Measurements from ENCODE around the gene TNFSF13. TPM values are rescaled to one million over a fixed set of nuclear protein-coding genes. Genes with fewer than 3 reads are reported as not detected.
A peak's percentile ranks its signal among the peaks of the same experiment; 100 is the strongest.

Gene TNFSF13
- total and polyA plus RNA-seq, 2 of the 8 experiments (the other 6 are each of a cell fraction or from before 2014, with no cell fraction given): 2.1 to 2.6 TPM

- Histone ChIP-seq H3K4me2 (ENCODE audit: insufficient read depth in 1 of 2, low read depth in 2 of 2, low read length in 2 of 2) (peak overlapping the region; percentile 34 to 61), H3K23me2 (ENCODE audit: low read depth, low read length) (peaks cover 6% of the 10 kb centered on the region; the same call in 1 of the 2 replicates), H3K27ac (ENCODE audit: low read depth, low read length) (0 out of 2 replicates have a peak overlapping the region, but pooled peaks have one; percentile 21), H4K20me1 (replicated peaks in 1 of 2; ENCODE audit: control insufficient read depth in 1 of 2, insufficient read depth in 2 of 2, low read length in 2 of 2) (peaks cover 0 to 3% of the 10 kb centered on the region in 2 experiments), H3K23ac (ENCODE audit: insufficient read length) (no peak overlapping the region), H4K91ac (replicated peaks; ENCODE audit: insufficient read length, low read length) (peak overlapping the region; percentile 92), H3K79me2 (ENCODE audit: control insufficient read depth in 1 of 2, insufficient read depth in 2 of 2, low read length in 2 of 2) (peaks cover 4 to 10% of the 10 kb centered on the region in 2 experiments; a peak in 3 of 4 replicates), H3K18ac (ENCODE audit: extremely low read depth, low read length) (peak overlapping the region; percentile 87), H4K8ac (ENCODE audit: extremely low read depth, insufficient read depth, low read length) (peak overlapping the region; percentile 7), H4K5ac (ENCODE audit: insufficient read length, low read depth, low read length) (peak overlapping the region; percentile 55), H3K14ac (ENCODE audit: insufficient read length) (no peak overlapping the region), H3K4me3 (ENCODE audit: extremely low read depth in 1 of 4, insufficient read depth in 2 of 4, low read depth in 3 of 4, low read length in 4 of 4) (peak overlapping the region in 2 of 4 experiments; percentile 11 to 34; a peak in 4 of 8 replicates), H3K4me1 (replicated peaks in 1 of 4; ENCODE audit: control insufficient read depth in 3 of 4, insufficient read depth in 4 of 4, low read length in 3 of 4) (peaks cover 11 to 43% (median 26%) of the 10 kb centered on the region in 4 experiments), H3K9ac (replicated peaks in 1 of 4; ENCODE audit: extremely low read depth in 1 of 4, low read depth in 3 of 4, low read length in 3 of 4) (0 out of 7 replicates have a peak overlapping the region, but pooled peaks of 1 of the 4 experiments have one; percentile 2), H2BK120ac (replicated peaks; ENCODE audit: low read depth, low read length) (no peak overlapping the region), H3K79me1 (ENCODE audit: low read depth, low read length) (peaks cover 7% of the 10 kb centered on the region), H2BK5ac (ENCODE audit: low read depth, low read length) (peak overlapping the region; percentile 56; the same call in 1 of the 2 replicates), H3K27me3 (replicated peaks in 1 of 4; ENCODE audit: control insufficient read depth in 3 of 4, extremely low read depth in 1 of 4, insufficient read depth in 3 of 4, low read length in 3 of 4) (no peaks in the 10 kb centered on the region), H2BK12ac (ENCODE audit: low read depth, low read length) (peak overlapping the region; percentile 68; the same call in 1 of the 2 replicates), H2BK15ac (ENCODE audit: low read length) (peak overlapping the region; percentile 96), H2BK20ac (ENCODE audit: low read length) (0 out of 2 replicates have a peak overlapping the region, but pooled peaks have one; percentile 32), H3K4ac (replicated peaks; ENCODE audit: insufficient read length, low read depth, low read length) (peak overlapping the region; percentile 96), H3K9me3 (ENCODE audit: insufficient read depth in 2 of 2, low read depth in 1 of 2, low read length in 1 of 2) (no peaks in the 10 kb centered on the region), H3K36me3 (ENCODE audit: control insufficient read depth in 2 of 4, insufficient read depth in 4 of 4, low read length in 3 of 4) (no peaks in the 10 kb centered on the region; a peak in 1 of 8 replicates), H2AFZ (ENCODE audit: low read length) (no peak overlapping the region), H2AK5ac (ENCODE audit: low read depth, low read length) (no peak overlapping the region), H3K56ac (replicated peaks; ENCODE audit: insufficient read length, low read depth, low read length) (no peak overlapping the region)
- POLR2A ChIA-PET (ENCODE audit: partially characterized antibody): interaction anchor here (0.7 to 37.5 kb wide), 19 partner anchors 8 to 295 kb away, joined by 3 to 1144 read pairs (median 4); partner anchors contain the start of genes CD68, MPDU1, POLR2A and SOX15
- DNase-seq (ENCODE audit: low read depth in 1 of 2, low spot score in 2 of 2) (peak in 1 of 2 experiments; percentile 81), FAIRE-seq (no peak)
- CTCF ChIA-PET (ENCODE audit: partially characterized antibody): interaction anchor here (0.6 to 12.7 kb wide), 14 partner anchors 9 to 339 kb away, joined by 3 to 251 read pairs (median 4); partner anchors contain the start of genes SLC2A4, SOX15, TP53 and WRAP53
- 18% methylated on average over 20 of the region's 21 CpGs; no CpG with 5 or more reads in 1 of the 2 experiments for WGBS, 2 experiments (ENCODE audit: extremely low coverage in 1 of 2, insufficient coverage in 1 of 2, insufficient read length in 1 of 2, insufficient replicate concordance in 2 of 2, low coverage in 1 of 2, low lambda C conversion rate in 2 of 2, missing lambda C conversion rate in 1 of 2)
- TF ChIP-seq, protein P1, sequence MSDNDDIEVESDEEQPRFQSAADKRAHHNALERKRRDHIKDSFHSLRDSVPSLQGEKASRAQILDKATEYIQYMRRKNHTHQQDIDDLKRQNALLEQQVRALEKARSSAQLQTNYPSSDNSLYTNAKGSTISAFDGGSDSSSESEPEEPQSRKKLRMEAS (IDR thresholded peaks at IDR 0.05): peak; percentile 57
- TF ChIP-seq, protein P2, sequence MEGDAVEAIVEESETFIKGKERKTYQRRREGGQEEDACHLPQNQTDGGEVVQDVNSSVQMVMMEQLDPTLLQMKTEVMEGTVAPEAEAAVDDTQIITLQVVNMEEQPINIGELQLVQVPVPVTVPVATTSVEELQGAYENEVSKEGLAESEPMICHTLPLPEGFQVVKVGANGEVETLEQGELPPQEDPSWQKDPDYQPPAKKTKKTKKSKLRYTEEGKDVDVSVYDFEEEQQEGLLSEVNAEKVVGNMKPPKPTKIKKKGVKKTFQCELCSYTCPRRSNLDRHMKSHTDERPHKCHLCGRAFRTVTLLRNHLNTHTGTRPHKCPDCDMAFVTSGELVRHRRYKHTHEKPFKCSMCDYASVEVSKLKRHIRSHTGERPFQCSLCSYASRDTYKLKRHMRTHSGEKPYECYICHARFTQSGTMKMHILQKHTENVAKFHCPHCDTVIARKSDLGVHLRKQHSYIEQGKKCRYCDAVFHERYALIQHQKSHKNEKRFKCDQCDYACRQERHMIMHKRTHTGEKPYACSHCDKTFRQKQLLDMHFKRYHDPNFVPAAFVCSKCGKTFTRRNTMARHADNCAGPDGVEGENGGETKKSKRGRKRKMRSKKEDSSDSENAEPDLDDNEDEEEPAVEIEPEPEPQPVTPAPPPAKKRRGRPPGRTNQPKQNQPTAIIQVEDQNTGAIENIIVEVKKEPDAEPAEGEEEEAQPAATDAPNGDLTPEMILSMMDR (IDR thresholded peaks at IDR 0.05; ENCODE audit: control extremely low read depth in 1 of 3, insufficient read depth in 1 of 3, low read depth in 1 of 3, low read length in 3 of 3): peak in 1 of 3 experiments; percentile 1; a peak in 1 of 4 replicates
- TF ChIP-seq GTF2F1 (IDR thresholded peaks at IDR 0.05; ENCODE audit: borderline replicate concordance, low read depth, low read length) (no peak), TCF12 (IDR thresholded peaks at IDR 0.05; ENCODE audit: low read depth, low read length) (no peak), GABPA (IDR thresholded peaks at IDR 0.05; ENCODE audit: borderline replicate concordance, insufficient read depth, low read length) (0 out of 2 replicates have a peak, but pooled peaks have one; percentile 22), ZNF274 (IDR thresholded peaks at IDR 0.05; ENCODE audit: borderline replicate concordance, extremely low read depth, low read length) (no peak), POLR2A (IDR thresholded peaks at IDR 0.05; ENCODE audit: control extremely low read depth in 1 of 2, low read depth in 2 of 2, low read length in 2 of 2) (peak in 1 of 2 experiments; percentile 56; a peak in 1 of 3 replicates), BRCA1 (IDR thresholded peaks at IDR 0.05; ENCODE audit: low read depth, low read length) (no peak)
These were observed 591 bp upstream of the TNFSF13 start for GRCh38 chr17:7557775-7558543.

Measured in H1 (cell line).